Measurements from ENCODE around the gene KRAS.

The KRAS gene

GRCh38 chr12:25254271-25254880, 3.6 kb upstream of the KRAS start:
- DNase-seq: no peak

GRCh38 chr12:25253371-25254068, 2.8 kb upstream of the KRAS start:
- DNase-seq: no peak

DNA sequence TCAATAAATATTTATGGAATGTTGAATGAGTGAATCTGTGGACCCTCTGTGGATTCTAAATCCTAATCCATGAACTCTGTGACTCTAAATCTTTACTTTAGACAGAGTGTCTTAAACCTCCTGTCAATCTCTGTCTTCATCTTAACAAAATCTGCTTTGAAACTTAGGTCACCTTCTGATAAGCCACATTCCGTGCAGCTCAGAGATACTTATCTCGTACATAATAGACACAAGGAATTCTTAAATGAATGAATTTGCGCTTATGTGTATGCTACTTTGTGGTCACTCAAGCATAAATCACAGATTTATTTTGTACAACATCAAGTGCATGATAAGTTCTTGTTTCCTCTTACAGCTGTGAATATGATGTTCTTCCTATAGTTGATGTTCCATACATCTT, 2.2 kb upstream of the KRAS start:
- no peak for DNase-seq

DNA sequence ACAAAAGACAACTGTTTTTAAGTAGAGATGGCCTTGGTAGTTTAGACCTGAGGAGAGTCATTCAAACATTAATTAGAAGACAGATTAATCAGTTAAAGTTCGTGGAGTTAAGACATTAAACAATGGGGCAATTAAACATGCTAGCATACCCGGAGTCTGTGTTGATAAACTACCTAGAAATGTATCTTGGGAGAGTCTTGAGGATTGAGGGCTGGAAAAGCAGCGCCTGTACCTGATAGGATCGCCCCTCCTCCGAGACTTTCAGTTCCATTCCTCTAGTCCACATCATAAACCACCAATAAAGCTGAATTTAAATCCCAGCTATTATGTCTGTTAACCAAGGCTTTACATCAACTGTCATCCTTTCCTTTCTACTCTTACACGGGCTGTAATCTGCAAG, 1.0 kb upstream of the KRAS start:
- DNase-seq: no peak

GRCh38 chr12:25249931-25250738, 594 bp downstream of the KRAS start:
- DNase-seq: peak; percentile 55

- DNase-seq: no peak
Measured at GRCh38 chr12:25248732-25249131, 2.0 kb downstream of the KRAS start.

GRCh38 chr12:25248137-25248536, 2.6 kb downstream of the KRAS start:
- DNase-seq: no peak

GRCh38 chr12:25245491-25245890, 5.2 kb downstream of the KRAS start:
- DNase-seq: no peak

DNA sequence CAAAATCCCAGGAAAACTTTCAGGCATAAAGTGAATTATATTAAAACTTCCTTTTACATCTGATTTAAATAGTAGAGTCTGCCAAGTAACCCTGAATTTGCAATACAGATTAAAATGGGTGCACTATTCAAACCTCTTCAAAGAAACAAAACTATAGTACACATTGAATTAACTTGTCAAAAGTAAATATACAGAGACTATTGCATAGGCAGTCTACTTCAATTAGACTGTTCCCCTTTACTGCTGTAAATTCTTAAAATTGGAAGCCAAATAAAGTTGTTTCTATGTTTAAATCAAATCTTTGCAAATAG, 7.1 kb downstream of the KRAS start:
- no peak for DNase-seq

- no peak for DNase-seq
Measured at GRCh38 chr12:25242981-25243679, 7.6 kb downstream of the KRAS start.

GRCh38 chr12:25241167-25242020, 9.3 kb downstream of the KRAS start:
- peak; percentile 46 for DNase-seq

DNA sequence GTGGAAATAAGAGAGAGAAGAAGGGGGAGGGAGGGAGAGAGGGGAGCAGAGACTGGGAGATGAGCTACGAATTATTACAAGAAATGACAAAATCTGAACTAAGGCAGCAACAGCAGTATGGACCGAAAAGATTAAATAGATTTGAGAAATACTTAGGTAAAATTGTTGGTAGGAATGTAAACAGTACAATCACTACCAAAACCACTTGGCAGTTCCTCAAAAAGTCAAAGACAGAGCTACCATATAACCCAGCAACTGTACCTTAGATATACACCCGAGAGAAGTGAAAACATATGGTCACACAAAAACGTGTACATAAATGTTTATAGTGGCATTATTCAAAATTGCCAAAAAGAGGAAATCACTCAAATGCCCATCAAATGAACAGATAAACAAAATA, 14.1 kb downstream of the KRAS start:
- DNase-seq: no peak

DNA sequence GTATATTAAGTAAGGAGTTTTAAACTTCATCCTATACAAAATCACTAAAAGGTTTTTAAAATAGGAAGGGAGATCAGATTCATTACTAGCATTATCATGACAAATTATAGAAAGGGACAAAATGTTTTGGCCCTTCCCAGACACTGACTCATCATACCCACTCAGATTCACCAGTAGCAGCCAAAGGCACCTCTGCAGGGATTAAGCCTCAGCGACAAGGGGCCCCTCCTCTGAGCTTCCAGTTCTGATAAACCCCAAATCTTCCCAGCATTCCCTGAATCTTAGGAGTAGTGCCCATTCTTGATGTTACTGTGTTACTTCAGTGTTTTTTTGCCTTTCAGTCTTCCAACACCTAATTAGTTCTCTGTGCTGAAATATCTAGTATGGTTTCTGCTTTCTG, 14.5 kb downstream of the KRAS start:
- DNase-seq: no peak

DNA sequence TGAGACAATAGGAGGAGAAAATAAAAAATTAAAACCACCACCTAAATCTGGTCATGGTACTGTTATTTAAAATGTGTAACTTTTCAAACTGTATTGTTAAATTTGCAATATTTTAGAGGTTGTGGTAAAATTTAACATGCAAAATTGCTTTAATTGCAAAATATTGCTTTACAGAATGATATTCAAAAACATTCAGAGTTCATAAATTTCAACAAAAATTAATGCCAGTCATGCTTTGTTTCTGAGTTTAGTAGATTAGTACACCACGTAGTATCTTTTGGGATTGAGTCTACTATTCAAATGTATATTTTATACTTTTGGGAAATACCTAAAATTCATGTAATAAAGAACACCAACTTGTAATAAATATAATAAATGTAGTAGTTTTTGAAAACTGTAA, 37.4 kb downstream of the KRAS start:
- no peak for DNase-seq

- DNase-seq: no peak
Measured at GRCh38 chr12:25208554-25208953, 42.2 kb downstream of the KRAS start.

- no peak for DNase-seq
Measured at GRCh38 chr12:25207846-25208245, 42.9 kb downstream of the KRAS start.

DNA sequence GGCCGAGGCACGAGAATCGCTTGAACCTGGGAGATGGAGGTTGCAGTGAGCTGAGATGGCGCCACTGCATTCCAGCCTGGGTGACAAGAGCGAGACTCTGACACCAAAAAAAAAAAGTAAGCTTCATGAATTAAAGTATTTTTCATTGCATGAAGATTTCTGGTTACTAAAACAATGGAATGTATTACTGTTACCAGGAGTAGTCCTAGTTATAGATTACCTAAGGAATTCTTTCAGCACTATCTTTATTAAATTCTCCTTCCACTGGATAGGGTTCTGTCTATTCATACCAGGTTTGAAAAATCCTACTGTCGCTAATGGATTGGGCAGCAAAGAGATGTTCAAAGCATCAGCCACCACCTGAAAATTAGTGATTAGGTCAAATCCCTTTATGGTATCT, 43.3 kb downstream of the KRAS start:
- no peak for DNase-seq

- DNase-seq: no peak
Measured at GRCh38 chr12:25202137-25202536, 48.6 kb downstream of the KRAS start.

DNA sequence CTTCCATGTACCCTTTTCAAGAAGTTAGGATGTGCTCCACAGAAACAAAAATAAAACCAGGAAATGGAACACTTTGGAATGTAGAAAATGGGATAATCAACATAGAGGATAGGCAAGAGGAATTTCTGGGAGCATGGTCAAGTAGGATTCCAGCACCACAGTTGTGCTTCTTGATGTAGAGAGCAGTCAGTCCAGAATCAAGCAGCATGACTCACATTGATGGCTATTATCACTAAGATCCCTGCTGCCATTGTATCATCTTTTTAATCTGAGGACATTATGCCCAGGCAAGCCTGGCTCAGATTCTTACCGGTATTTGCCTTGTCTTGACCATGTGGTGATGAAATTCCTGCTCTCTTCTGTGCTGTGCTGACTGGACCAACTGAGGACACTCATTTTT, 50.0 kb downstream of the KRAS start:
- DNase-seq: no peak

DNA sequence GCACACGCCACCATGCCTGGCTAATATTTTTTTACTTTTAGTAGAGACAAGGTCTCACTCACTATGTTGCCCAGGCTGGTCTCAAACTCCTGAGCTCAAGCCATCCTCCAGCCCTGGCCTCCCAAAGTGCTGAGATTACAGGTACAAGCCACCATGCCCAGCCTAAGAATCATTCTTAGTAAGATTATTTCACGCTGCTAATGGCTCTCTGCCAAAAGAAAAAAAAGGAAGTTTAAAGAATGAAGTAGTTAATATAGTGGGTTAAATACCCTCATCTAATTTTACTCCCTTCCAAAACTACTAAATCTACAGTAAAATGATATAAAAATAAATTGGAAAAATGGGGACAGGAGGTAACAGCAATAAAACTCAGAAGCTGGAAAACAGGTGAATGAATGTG, 53.1 kb downstream of the KRAS start:
- no peak for DNase-seq

DNA sequence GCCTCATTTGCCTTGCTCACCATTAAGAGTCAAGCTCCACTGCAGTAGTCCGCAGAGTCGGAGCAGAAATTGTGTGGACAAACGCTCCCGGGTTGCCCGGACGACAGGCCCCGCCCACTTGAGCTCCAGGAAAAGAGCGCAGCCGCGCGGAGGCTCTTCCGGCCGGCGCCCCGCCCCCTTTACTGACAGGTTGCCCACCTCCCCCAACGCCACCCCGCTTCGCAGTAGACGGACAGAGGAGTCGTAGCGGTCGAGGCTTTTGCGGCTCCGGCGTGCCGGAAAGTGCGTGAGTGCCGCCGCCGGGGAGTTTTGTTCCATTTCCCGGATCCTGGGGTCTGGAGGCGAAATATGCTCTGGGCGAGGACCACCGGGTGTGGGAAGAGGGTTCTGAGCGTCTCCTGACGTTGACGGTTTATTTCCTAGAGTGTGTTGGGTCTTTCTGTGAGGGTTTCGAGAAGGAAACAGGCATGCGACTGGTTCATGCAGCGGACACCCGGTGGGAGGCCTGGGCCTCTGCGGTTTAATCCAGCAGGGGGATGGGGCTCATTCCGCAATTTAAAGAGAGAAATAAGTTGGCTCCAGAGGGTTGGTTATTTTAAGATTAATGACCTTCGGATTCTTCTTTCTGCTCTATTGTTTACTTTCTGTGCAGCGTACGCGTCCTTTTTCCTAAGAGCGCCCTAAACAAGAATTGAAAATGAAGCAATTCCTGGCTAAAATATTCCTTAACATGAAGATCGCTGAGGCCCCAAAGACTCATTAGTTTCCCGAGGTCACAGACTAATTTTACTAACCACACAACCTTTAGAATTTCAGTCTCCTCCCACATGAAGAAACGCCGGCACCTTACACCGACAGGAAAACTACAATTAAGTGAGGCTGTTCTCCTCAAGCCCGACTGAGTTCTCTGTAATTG, 55.4 kb downstream of the KRAS start, which contains the start of the genes DNAI7 and ETFRF1:
TSS of gene DNAI7 (minus strand) at position 105 of the 916 bp plus-strand sequence. CDS start at position 23, 82 bp downstream.
TSS of gene ETFRF1 (plus strand) at position 182 of the 916 bp plus-strand sequence. CDS start 8,720 bp downstream, outside the sequence.
- peak; percentile 96 for DNase-seq

Measured in activated CD4-positive, alpha-beta T cell treated with anti-CD3 and anti-CD28 coated beads, Interleukin-2, Interleukin-6, amounts not matched to agents 100 ng/mL and 50 ng/mL, durations not matched to agents 16 hours and 8 hours (primary cell).